HepG2 (cell line): ENCODE data around the gene PGPEP1. TPM values are rescaled to one million over a fixed set of nuclear protein-coding genes. Genes with fewer than 3 reads are reported as not detected.

Source experiments
- AGO1 ChIP-seq: fragments of 200-400 bp; formaldehyde crosslinking; IDR thresholded peaks from 2 replicates; pipeline ENCODE4 v1.6.1; 2017; ENCODE audit warnings: mild to moderate bottlenecking, low read depth, low read length, moderate library complexity; ENCODE audit not compliant: poor library complexity, severe bottlenecking
- FOXA3 ChIP-seq: IDR thresholded peaks from 2 replicates; pipeline ENCODE4 v1.6.1; 2016; ENCODE audit warnings: missing genetic modification reagents, missing compliant biosample characterization
- HOXA3 ChIP-seq: sonication (generic); formaldehyde crosslinking; IDR thresholded peaks from 2 replicates; pipeline ENCODE4 v1.5.0; 2020; ENCODE audit warnings: missing genetic modification reagents
- MAZ ChIP-seq, 2 experiments: sonication (generic) in 1 of 2; formaldehyde crosslinking in 1 of 2; IDR thresholded peaks; 2 replicates each; pipeline versions ENCODE4 v1.5.0 to v1.6.1; 2012 to 2020; ENCODE audit warnings: low read depth in 2 of 2, mild to moderate bottlenecking in 2 of 2, borderline replicate concordance in 1 of 2, improper control_type of control experiment in 1 of 2, low read length in 1 of 2, missing genetic modification reagents in 1 of 2, moderate library complexity in 1 of 2
- MEIS2 ChIP-seq: sonication (generic); formaldehyde crosslinking; IDR thresholded peaks from 2 replicates; pipeline ENCODE4 v1.9.0; 2021; ENCODE audit warnings: mild to moderate bottlenecking, missing genetic modification reagents
- NRL ChIP-seq: sonication (generic); formaldehyde crosslinking; IDR thresholded peaks from 2 replicates; pipeline ENCODE4 v1.5.0; 2020; ENCODE audit warnings: missing genetic modification reagents, mild to moderate bottlenecking, moderate library complexity, borderline replicate concordance
- POGZ ChIP-seq: sonication (generic); formaldehyde crosslinking; IDR thresholded peaks from 2 replicates; pipeline ENCODE4 v1.4.0; 2020; ENCODE audit warnings: mild to moderate bottlenecking, missing genetic modification reagents
- RCOR2 ChIP-seq: IDR thresholded peaks from 2 replicates; pipeline ENCODE4 v1.6.1; 2016; ENCODE audit warnings: missing biosample characterization, missing genetic modification reagents
- RFX3 ChIP-seq: IDR thresholded peaks from 2 replicates; pipeline ENCODE4 v1.6.1; 2016; ENCODE audit warnings: missing biosample characterization, missing genetic modification reagents
- SOX13 ChIP-seq, 3 experiments: fragments of 450-650 bp in 1 of 3; sonication (generic) in 1 of 3; formaldehyde crosslinking in 1 of 3; IDR thresholded peaks in 2 of 3; conservative IDR thresholded peaks in 1 of 3; 2 replicates each; pipeline versions ENCODE4 v1.5.0 to v1.6.1; 2016 to 2020; ENCODE audit warnings: antibody characterized with exemption in 1 of 3, mild to moderate bottlenecking in 1 of 3, missing compliant biosample characterization in 1 of 3, missing genetic modification reagents in 1 of 3, moderate library complexity in 1 of 3
- SRY ChIP-seq: sonication (generic); formaldehyde crosslinking; IDR thresholded peaks from 2 replicates; pipeline ENCODE4 v1.8.0; 2022; ENCODE audit warnings: mild to moderate bottlenecking, missing genetic modification reagents
- TAF15 ChIP-seq: fragments of 200-400 bp; formaldehyde crosslinking; IDR thresholded peaks from one replicate; pipeline ENCODE4 v1.6.1; 2018; ENCODE audit warnings: mild to moderate bottlenecking, low read depth, low read length; ENCODE audit not compliant: poor library complexity, severe bottlenecking
- TCF7L2 ChIP-seq: IDR thresholded peaks from 2 replicates; pipeline ENCODE4 v1.6.1; 2011; ENCODE audit warnings: mild to moderate bottlenecking, low read depth, low read length, moderate library complexity
- TEAD3 ChIP-seq: optimal IDR thresholded peaks from 2 replicates; pipeline ENCODE3; 2016; ENCODE audit warnings: borderline replicate concordance
- YEATS4 ChIP-seq: sonication (generic); formaldehyde crosslinking; IDR thresholded peaks from 2 replicates; pipeline ENCODE4 v1.4.0; 2020; ENCODE audit warnings: missing genetic modification reagents, borderline replicate concordance
- YY1 ChIP-seq: IDR thresholded peaks from 2 replicates; pipeline ENCODE4 v1.6.1; 2011; ENCODE audit warnings: low read length, low read depth, moderate library complexity, mild to moderate bottlenecking; ENCODE audit not compliant: insufficient read depth, insufficient replicate concordance
- ZBTB42 ChIP-seq: sonication (generic); formaldehyde crosslinking; IDR thresholded peaks from 2 replicates; pipeline ENCODE4 v1.5.0; 2020; ENCODE audit warnings: mild to moderate bottlenecking, missing genetic modification reagents
- ZFX ChIP-seq: sonication (generic); formaldehyde crosslinking; IDR thresholded peaks from 2 replicates; pipeline ENCODE4 v1.4.0; 2020; ENCODE audit warnings: mild to moderate bottlenecking, low read depth, missing genetic modification reagents, moderate library complexity
- ZNF232 ChIP-seq: sonication (generic); formaldehyde crosslinking; IDR thresholded peaks from 2 replicates; pipeline ENCODE4 v1.4.0; 2020; ENCODE audit warnings: missing genetic modification reagents, borderline replicate concordance
- ZNF850 ChIP-seq: sonication (generic); formaldehyde crosslinking; conservative IDR thresholded peaks from 2 replicates; pipeline ENCODE4 v1.9.0; 2021; ENCODE audit warnings: mild to moderate bottlenecking, missing genetic modification reagents
- polyA plus RNA-seq, 8 experiments: library from polyadenylated mRNA; depleted of rRNA in 3 of 8; stranded (reverse) in 7 of 8; unstranded in 1 of 8; fragments of >200 nt; fragmentation: Illumina TruSeq in 4 of 8; extraction: Trizol in 4 of 8; gene quantifications; 2 replicates each; pipeline versions ENCODE4 v1.2.1 to v1.2.3, GENCODE V29; 2011 to 2016; ENCODE audit warnings: low read depth in 4 of 8, missing spikeins in 1 of 8, mixed read lengths in 1 of 8; ENCODE audit not compliant: insufficient read depth in 1 of 8
- total RNA-seq, 5 experiments: library from RNA; depleted of rRNA; stranded (reverse); fragments of >200 nt; fragmentation: Illumina TruSeq; extraction: Trizol; gene quantifications; 2 replicates each; pipeline ENCODE4 v1.2.3, GENCODE V29; 2016; ENCODE audit warnings: low read depth in 1 of 5
- TF ChIP-seq, protein P1 (sequence below): sonication (generic); formaldehyde crosslinking; IDR thresholded peaks from 2 replicates; pipeline ENCODE4 v1.5.1; 2020; ENCODE audit warnings: missing genetic modification reagents, mild to moderate bottlenecking, borderline replicate concordance
- TF ChIP-seq, protein P2 (sequence below): sonication (generic); formaldehyde crosslinking; IDR thresholded peaks from 2 replicates; pipeline ENCODE4 v1.4.0; 2020; ENCODE audit warnings: missing genetic modification reagents
- TF ChIP-seq, protein P3 (sequence below): IDR thresholded peaks from 2 replicates; pipeline ENCODE4 v1.6.1; 2012; ENCODE audit warnings: inconsistent platforms
- TF ChIP-seq, protein P4 (sequence below): IDR thresholded peaks from 2 replicates; pipeline ENCODE4 v1.6.1; 2018; ENCODE audit warnings: missing genetic modification reagents, mild to moderate bottlenecking, missing compliant biosample characterization

PGPEP1 gene
- total and polyA plus RNA-seq, 2 of the 13 experiments (the other 11 are each of a cell fraction or from before 2014, with no cell fraction given), result 53.1 to 56.6 TPM

DNA sequence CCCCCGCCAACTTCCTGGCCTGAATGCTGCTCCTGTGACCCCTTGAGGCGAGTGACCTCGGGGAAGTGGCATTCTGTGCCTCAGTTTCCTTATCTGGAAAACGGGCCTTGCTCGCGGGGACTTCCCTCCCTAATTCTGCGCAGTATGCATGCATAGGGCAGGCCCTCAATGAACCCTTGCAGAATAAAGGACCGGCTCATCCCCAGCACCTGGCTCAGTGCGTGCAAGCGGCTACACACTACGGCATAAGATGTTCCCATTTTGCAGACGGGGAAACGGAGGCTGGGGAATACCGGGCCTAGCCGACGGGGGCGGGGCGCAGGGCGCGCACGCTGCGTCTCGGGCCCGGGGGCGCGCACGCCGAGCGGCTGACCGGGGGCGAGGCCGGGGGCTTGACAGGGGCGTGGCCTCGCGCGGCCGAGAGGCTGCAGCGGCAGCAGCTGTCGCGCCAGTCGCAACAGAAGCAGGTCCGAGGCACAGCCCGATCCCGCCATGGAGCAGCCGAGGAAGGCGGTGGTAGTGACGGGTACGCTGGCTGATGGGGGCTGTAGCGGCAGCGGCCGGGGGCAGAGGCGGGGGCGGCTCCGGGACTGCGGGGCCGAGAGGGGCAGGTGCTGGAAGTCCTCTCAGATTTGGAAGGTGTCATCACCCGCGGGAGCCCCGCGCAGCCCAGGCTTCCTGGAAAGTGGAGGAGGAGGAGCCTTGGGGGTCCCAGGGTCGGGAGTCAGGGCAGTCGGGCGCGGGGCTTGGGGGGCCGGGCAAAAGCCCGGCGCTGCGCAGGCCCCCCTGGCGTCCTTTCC is at the start of gene PGPEP1 (continued):
- TF ChIP-seq, protein P1, sequence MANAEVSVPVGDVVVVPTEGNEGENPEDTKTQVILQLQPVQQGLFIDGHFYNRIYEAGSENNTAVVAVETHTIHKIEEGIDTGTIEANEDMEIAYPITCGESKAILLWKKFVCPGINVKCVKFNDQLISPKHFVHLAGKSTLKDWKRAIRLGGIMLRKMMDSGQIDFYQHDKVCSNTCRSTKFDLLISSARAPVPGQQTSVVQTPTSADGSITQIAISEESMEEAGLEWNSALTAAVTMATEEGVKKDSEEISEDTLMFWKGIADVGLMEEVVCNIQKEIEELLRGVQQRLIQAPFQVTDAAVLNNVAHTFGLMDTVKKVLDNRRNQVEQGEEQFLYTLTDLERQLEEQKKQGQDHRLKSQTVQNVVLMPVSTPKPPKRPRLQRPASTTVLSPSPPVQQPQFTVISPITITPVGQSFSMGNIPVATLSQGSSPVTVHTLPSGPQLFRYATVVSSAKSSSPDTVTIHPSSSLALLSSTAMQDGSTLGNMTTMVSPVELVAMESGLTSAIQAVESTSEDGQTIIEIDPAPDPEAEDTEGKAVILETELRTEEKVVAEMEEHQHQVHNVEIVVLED (CRISPR knock-in tag), result peak; percentile 89
- TF ChIP-seq HOXA3 (CRISPR knock-in tag) (0 out of 2 replicates have a peak, but pooled peaks have one; percentile 20), POGZ (no peak), FOXA3 (no peak), TCF7L2 (no peak), MEIS2 (no peak), RFX3 (no peak), ZNF232 (CRISPR knock-in tag) (no peak), YY1 (peak; percentile 36), ZFX (CRISPR knock-in tag) (peak; percentile 43), SRY (peak; percentile 22; the same call in 1 of the 2 replicates), ZNF850 (CRISPR knock-in tag) (no peak), NRL (peak; percentile 57), RCOR2 (CRISPR knock-in tag) (peak; percentile 95), ZBTB42 (CRISPR knock-in tag) (0 out of 2 replicates have a peak, but pooled peaks have one; percentile 17), AGO1 (peak; percentile 30), TAF15 (peak; percentile 7), YEATS4 (CRISPR knock-in tag) (peak; percentile 3; the same call in 1 of the 2 replicates), MAZ (IDR thresholded peaks at IDR 0.05; ENCODE audit: borderline replicate concordance, low read depth, low read length) (0 out of 2 replicates have a peak, but pooled peaks have one; percentile 13), MAZ (CRISPR knock-in tag; IDR thresholded peaks at IDR 0.05; ENCODE audit: low read depth) (0 out of 2 replicates have a peak, but pooled peaks have one; percentile 36), TEAD3 (CRISPR knock-in tag) (peak; percentile 37), SOX13 (IDR thresholded peaks at IDR 0.05) (0 out of 2 replicates have a peak, but pooled peaks have one; percentile 36), SOX13 (CRISPR knock-in tag; conservative IDR thresholded peaks at IDR 0.05 in 1 of 2, IDR thresholded peaks at IDR 0.05 in 1 of 2) (no peak)
- TF ChIP-seq, protein P2, sequence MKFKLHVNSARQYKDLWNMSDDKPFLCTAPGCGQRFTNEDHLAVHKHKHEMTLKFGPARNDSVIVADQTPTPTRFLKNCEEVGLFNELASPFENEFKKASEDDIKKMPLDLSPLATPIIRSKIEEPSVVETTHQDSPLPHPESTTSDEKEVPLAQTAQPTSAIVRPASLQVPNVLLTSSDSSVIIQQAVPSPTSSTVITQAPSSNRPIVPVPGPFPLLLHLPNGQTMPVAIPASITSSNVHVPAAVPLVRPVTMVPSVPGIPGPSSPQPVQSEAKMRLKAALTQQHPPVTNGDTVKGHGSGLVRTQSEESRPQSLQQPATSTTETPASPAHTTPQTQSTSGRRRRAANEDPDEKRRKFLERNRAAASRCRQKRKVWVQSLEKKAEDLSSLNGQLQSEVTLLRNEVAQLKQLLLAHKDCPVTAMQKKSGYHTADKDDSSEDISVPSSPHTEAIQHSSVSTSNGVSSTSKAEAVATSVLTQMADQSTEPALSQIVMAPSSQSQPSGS (CRISPR knock-in tag), result 0 out of 2 replicates have a peak, but pooled peaks have one; percentile 3
- TF ChIP-seq, protein P3, sequence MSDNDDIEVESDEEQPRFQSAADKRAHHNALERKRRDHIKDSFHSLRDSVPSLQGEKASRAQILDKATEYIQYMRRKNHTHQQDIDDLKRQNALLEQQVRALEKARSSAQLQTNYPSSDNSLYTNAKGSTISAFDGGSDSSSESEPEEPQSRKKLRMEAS, result peak; percentile 54; the same call in 1 of the 2 replicates
- TF ChIP-seq, protein P4, sequence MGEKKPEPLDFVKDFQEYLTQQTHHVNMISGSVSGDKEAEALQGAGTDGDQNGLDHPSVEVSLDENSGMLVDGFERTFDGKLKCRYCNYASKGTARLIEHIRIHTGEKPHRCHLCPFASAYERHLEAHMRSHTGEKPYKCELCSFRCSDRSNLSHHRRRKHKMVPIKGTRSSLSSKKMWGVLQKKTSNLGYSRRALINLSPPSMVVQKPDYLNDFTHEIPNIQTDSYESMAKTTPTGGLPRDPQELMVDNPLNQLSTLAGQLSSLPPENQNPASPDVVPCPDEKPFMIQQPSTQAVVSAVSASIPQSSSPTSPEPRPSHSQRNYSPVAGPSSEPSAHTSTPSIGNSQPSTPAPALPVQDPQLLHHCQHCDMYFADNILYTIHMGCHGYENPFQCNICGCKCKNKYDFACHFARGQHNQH, result 0 out of 2 replicates have a peak, but pooled peaks have one; percentile 9
